ENCODE results near the gene FGF12. TPM values are rescaled to one million over a fixed set of nuclear protein-coding genes. Genes with fewer than 3 reads are reported as not detected.

The FGF12 gene
- total RNA-seq, 1 donor from 2014 or later: 3.2 TPM

DNA sequence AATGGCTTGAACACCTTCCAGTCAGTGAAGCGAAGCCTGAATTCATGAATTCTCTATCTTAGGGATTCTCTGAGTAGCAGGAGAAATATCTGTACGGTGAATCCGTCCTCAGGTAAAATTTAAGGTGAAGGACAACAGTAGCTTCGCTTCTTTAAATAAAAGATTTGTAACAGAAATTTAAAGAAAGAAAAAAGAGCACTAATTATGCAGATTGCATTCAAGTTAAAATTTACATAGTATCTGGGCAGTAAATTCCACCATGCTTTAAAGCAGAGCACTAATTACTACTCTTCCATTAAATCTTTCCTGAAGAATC, 282.6 kb downstream of the FGF12 start:
- Histone ChIP-seq H3K27me3 (peaks cover 38% of the 10 kb centered on the region), H3K36me3 (no peaks in the 10 kb centered on the region), H3K27ac (no peak overlapping the region), H3K9me3 (no peaks in the 10 kb centered on the region), H3K4me1 (no peaks in the 10 kb centered on the region), H3K4me3 (no peak overlapping the region)
- TF ChIP-seq, protein P1, sequence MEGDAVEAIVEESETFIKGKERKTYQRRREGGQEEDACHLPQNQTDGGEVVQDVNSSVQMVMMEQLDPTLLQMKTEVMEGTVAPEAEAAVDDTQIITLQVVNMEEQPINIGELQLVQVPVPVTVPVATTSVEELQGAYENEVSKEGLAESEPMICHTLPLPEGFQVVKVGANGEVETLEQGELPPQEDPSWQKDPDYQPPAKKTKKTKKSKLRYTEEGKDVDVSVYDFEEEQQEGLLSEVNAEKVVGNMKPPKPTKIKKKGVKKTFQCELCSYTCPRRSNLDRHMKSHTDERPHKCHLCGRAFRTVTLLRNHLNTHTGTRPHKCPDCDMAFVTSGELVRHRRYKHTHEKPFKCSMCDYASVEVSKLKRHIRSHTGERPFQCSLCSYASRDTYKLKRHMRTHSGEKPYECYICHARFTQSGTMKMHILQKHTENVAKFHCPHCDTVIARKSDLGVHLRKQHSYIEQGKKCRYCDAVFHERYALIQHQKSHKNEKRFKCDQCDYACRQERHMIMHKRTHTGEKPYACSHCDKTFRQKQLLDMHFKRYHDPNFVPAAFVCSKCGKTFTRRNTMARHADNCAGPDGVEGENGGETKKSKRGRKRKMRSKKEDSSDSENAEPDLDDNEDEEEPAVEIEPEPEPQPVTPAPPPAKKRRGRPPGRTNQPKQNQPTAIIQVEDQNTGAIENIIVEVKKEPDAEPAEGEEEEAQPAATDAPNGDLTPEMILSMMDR (IDR thresholded peaks at IDR 0.05): no peak
- ATAC-seq (no peak), DNase-seq (no peak)
- intact Hi-C loops (cut with DNase I): loop anchor here (10.0 kb wide), 1 partner anchor 1030 kb away; no protein-coding TSS in a partner anchor

DNA sequence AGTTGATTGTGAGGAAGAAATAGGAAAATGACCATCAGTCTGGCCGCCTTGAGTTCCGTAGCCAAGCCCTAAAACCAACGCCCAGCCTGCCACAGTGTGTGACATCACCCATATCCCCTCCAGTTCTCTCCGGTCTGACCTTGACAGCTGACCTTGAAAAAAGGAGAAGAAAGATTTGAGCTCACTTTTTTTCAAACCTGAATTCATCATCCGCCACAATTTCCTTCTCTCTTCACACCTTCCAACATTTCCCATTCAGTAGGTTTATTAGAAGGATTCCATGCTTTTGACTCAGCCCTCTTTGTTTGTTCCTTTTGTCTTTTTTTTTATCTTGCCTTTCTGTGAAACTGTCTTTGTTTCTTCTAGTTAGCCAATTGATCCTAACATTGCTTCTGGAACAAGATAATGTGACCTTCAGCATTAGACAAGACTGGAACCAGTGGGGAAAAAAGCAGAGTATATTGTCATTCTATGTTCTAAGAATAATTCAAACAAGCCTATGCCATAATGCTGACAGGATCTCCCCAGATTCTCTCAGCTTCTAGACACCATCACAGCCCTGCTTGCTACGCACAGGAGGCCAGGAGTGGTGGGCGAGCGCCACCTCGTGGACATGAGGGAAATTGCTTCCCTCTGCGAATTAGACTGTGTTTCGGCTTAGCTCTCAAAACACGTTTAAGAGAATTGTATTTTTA, 283.1 kb downstream of the FGF12 start:
- Histone ChIP-seq H3K36me3 (no peaks in the 10 kb centered on the region), H3K27ac (no peak overlapping the region), H3K4me1 (no peaks in the 10 kb centered on the region), H3K9me3 (no peaks in the 10 kb centered on the region), H3K4me3 (no peak overlapping the region), H3K27me3 (peaks cover 33% of the 10 kb centered on the region)
- TF ChIP-seq, protein P1 (IDR thresholded peaks at IDR 0.05): peak; percentile 96
- ATAC-seq (peak; percentile 95), DNase-seq (peak; percentile 76)
- intact Hi-C loops (cut with DNase I): loop anchor here (10.0 kb wide), 1 partner anchor 1029 kb away; no protein-coding TSS in a partner anchor

DNA sequence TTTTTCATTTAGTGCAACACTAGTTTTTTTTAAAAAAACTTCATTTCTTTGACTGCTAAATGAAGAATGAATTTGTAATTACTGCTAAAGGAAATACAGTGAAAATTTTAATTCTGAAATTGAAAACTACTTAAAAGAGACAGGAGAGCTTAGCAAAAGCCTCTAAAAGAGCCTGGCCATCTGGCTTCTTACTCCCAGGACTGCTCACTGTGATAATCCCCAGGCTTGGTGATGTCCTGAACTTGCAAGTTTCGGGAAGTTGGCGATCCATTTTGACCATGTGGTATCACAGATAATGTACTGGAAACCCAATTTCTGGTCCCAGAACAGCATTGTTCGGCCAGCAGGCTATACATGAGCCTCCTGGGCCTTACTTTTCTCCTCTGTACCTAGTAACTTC, 292.1 kb downstream of the FGF12 start:
- Histone ChIP-seq H3K9me3 (no peaks in the 10 kb centered on the region), H3K4me1 (no peaks in the 10 kb centered on the region), H3K27me3 (no peaks in the 10 kb centered on the region), H3K36me3 (no peaks in the 10 kb centered on the region), H3K27ac (no peak overlapping the region), H3K4me3 (no peak overlapping the region)
- intact Hi-C loops (cut with DNase I): no loop called here
- DNase-seq (no peak), ATAC-seq (no peak)
- TF ChIP-seq, protein P1 (IDR thresholded peaks at IDR 0.05): no peak

DNA sequence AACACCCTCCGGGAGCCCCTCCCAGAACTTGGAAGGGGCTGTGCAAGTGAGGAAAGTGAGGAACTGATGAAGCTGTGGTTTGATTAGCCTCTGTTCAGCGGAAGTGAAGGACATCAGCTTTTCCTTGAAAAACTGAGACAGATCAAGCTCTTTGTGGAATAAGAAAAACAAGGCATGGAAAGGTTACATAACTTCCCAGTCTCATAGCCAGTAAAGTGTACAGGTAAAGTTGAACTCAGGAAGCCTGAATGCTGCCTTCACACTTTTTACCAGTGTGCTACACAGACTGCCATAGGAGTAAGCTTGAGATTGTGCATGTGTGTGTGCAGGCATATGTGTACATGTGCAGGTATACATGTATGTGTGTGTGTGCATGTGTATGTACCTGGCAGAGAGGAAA, 293.2 kb downstream of the FGF12 start:
- intact Hi-C loops (cut with DNase I): no loop called here
- TF ChIP-seq, protein P1 (IDR thresholded peaks at IDR 0.05): no peak
- H3K4me1 ChIP-seq: no peaks in the 10 kb centered on the region
- no peak overlapping the region for H3K27ac ChIP-seq
- H3K4me3 ChIP-seq: no peak overlapping the region
- ATAC-seq: no peak
- H3K27me3 ChIP-seq: no peaks in the 10 kb centered on the region
- no peaks in the 10 kb centered on the region for H3K9me3 ChIP-seq
- H3K36me3 ChIP-seq: no peaks in the 10 kb centered on the region
- no peak for DNase-seq

DNA sequence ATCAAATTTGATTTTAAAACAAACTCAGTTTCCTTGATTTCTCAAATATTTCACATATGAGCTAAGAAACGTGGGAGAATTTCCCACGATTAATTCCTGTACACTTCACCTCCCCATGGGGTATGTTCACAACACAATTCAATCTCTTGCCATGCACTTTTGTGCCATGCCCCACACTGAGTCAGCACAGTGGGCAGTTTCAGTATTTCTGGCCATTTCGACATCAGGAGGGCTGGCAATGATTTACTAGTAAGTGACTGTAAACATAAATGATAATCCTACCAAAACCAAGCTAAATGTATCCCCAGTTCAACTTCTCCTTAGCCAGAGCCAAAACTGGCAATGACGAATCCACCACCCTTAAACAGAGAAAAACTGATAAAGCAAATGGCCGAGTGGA, 293.6 kb downstream of the FGF12 start:
- H3K36me3 ChIP-seq: no peaks in the 10 kb centered on the region
- H3K27ac ChIP-seq: no peak overlapping the region
- no peaks in the 10 kb centered on the region for H3K9me3 ChIP-seq
- no peaks in the 10 kb centered on the region for H3K4me1 ChIP-seq
- no peak for DNase-seq
- H3K27me3 ChIP-seq: no peaks in the 10 kb centered on the region
- H3K4me3 ChIP-seq: no peak overlapping the region
- intact Hi-C loops (cut with DNase I): no loop called here
- peak; percentile 47 for ATAC-seq
- TF ChIP-seq, protein P1 (IDR thresholded peaks at IDR 0.05): no peak

DNA sequence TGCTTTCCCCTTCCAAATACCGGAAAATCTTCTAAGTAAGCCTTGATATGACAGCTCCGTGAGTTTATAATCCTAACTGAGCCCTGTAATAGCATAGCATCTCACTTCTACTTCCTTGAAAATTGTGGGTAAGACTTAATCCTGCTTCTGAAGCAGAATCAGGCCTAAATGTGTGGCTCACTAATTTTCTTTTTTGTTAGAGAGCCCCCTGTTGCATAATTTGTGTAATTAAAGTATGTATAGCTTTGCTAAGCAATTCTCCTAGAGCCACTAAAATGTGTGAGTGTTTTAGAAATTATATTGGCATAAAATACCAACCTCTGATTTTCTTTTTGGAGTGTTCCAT, 304.4 kb downstream of the FGF12 start:
- Histone ChIP-seq H3K4me3 (no peak overlapping the region), H3K27me3 (no peaks in the 10 kb centered on the region), H3K36me3 (no peaks in the 10 kb centered on the region), H3K4me1 (no peaks in the 10 kb centered on the region), H3K9me3 (no peaks in the 10 kb centered on the region), H3K27ac (no peak overlapping the region)
- DNase-seq (no peak), ATAC-seq (no peak)
- TF ChIP-seq, protein P1 (IDR thresholded peaks at IDR 0.05): peak; percentile 25
- intact Hi-C loops (cut with DNase I): no loop called here
